Activated CD4-positive, alpha-beta T cell treated with anti-CD3 and anti-CD28 coated beads, Interleukin-2, amount 10 ng/mL, durations not matched to agents 7 days and 5 days (primary cell): ENCODE data around the gene HADHB. TPM values are rescaled to one million over a fixed set of nuclear protein-coding genes. Genes with fewer than 3 reads are reported as not detected.

ENCODE experiments used
- CTCF ChIA-PET: fragments of 350-600 bp; sonication (Branson Sonifier 250); formaldehyde crosslinking; loops from one replicate; lab custom pipeline; 2021; ENCODE audit warnings: antibody characterized with exemption; lab: Charles Lee
- POLR2A ChIA-PET: fragments of 350-600 bp; sonication (Branson Sonifier 250); formaldehyde crosslinking; loops from one replicate; lab custom pipeline; 2021; ENCODE audit warnings: antibody characterized with exemption; lab: Charles Lee
- DNase-seq: peaks from one replicate; pipeline ENCODE4 v3.0.0-alpha.2; 2020
- H3K27ac Mint-ChIP-seq: one replicate; pipeline ENCODE4 v1.8.0; 2021; ENCODE audit warnings: mild to moderate bottlenecking, moderate library complexity, mixed read lengths
- H3K27me3 Mint-ChIP-seq: one replicate; pipeline ENCODE4 v1.8.0; 2021; ENCODE audit warnings: mixed read lengths
- H3K36me3 Mint-ChIP-seq: one replicate; pipeline ENCODE4 v1.8.0; 2021; ENCODE audit warnings: low read depth, mixed read lengths
- H3K4me1 Mint-ChIP-seq: one replicate; pipeline ENCODE4 v1.8.0; 2021; ENCODE audit warnings: mixed read lengths
- H3K4me3 Mint-ChIP-seq: one replicate; pipeline ENCODE4 v1.8.0; 2021; ENCODE audit warnings: mild to moderate bottlenecking, moderate library complexity, mixed read lengths
- H3K9me3 Mint-ChIP-seq: one replicate; pipeline ENCODE4 v1.8.0; 2021; ENCODE audit warnings: mixed read lengths
- total RNA-seq, 2 experiments: library from RNA; stranded (reverse); gene quantifications; one replicate each; pipeline ENCODE4 v1.2.3, GENCODE V29; 2021

The HADHB gene
- 10 to 100 TPM; 65.2 to 72.7 TPM for total RNA-seq

- POLR2A ChIA-PET: interaction anchor here (1.0 to 1.3 kb wide), 2 partner anchors 60 to 211 kb away, joined by 3 to 4 read pairs; partner anchors contain the start of gene RAB10
- Mint-ChIP-seq H3K4me3 (peak within 1 kb of the TSS; percentile 95), H3K4me1 (peaks cover 51% of the 10 kb centered on the region), H3K27me3 (no peaks in the 10 kb centered on the region), H3K9me3 (no peaks in the 10 kb centered on the region), H3K36me3 (peaks cover 10% of the 10 kb centered on the region), H3K27ac (peak within 1 kb of the TSS; percentile 100)
- CTCF ChIA-PET: interaction anchor here (0.6 to 1.9 kb wide), 12 partner anchors 9 to 366 kb away, joined by 3 to 6 read pairs (median 4); partner anchors contain the start of gene ASXL2
- peak; percentile 83 for DNase-seq
Measured at GRCh38 chr2:26244309-26245230, at the start of gene HADHB, which contains the start of gene HADHA. HADHB (plus strand) TSS chr2:26244939; CDS start chr2:26254255, 9,316 bp downstream. HADHA (minus strand) TSS chr2:26244632; CDS start chr2:26244596, 36 bp downstream.

GRCh38 chr2:26195040-26195984 is 49.4 kb upstream of the HADHB start:
- Mint-ChIP-seq H3K4me3 (no peak overlapping the region), H3K27ac (no peak overlapping the region), H3K4me1 (no peaks in the 10 kb centered on the region), H3K36me3 (peaks cover 53% of the 10 kb centered on the region), H3K27me3 (no peaks in the 10 kb centered on the region), H3K9me3 (no peaks in the 10 kb centered on the region)
- no peak for DNase-seq
- POLR2A ChIA-PET: no interaction called here
- CTCF ChIA-PET: interaction anchor here (0.6 to 2.3 kb wide), 4 partner anchors 10 to 295 kb away, joined by 3 to 12 read pairs (median 4); no protein-coding TSS in a partner anchor

- no peak for DNase-seq
- CTCF ChIA-PET: interaction anchor here (0.9 kb wide), 1 partner anchor 12 kb away, joined by 4 read pairs; no protein-coding TSS in a partner anchor
- POLR2A ChIA-PET: no interaction called here
- Mint-ChIP-seq H3K4me1 (no peaks in the 10 kb centered on the region), H3K27ac (no peak overlapping the region), H3K27me3 (no peaks in the 10 kb centered on the region), H3K4me3 (no peak overlapping the region), H3K9me3 (no peaks in the 10 kb centered on the region), H3K36me3 (peaks cover 52% of the 10 kb centered on the region)
Measured at GRCh38 chr2:26196683-26197418, 47.9 kb upstream of the HADHB start.

- ChIA-PET POLR2A (no interaction called here), CTCF (interaction anchor here (1.6 kb wide), 1 partner anchor 13 kb away, joined by 12 read pairs; no protein-coding TSS in a partner anchor)
Measured at GRCh38 chr2:26197516-26197915, 47.2 kb upstream of the HADHB start.

GRCh38 chr2:26202981-26203490 is 41.7 kb upstream of the HADHB start:
- POLR2A ChIA-PET: no interaction called here
- DNase-seq: no peak
- Mint-ChIP-seq H3K4me3 (no peak overlapping the region), H3K27me3 (no peaks in the 10 kb centered on the region), H3K9me3 (no peaks in the 10 kb centered on the region), H3K27ac (no peak overlapping the region), H3K36me3 (peaks cover 56% of the 10 kb centered on the region), H3K4me1 (no peaks in the 10 kb centered on the region)
- CTCF ChIA-PET: no interaction called here

More at GRCh38 chr2:26197516-26197915, 47.2 kb upstream of the HADHB start:
- Mint-ChIP-seq H3K4me3 (no peak overlapping the region), H3K36me3 (peaks cover 58% of the 10 kb centered on the region), H3K4me1 (no peaks in the 10 kb centered on the region), H3K27me3 (no peaks in the 10 kb centered on the region), H3K27ac (no peak overlapping the region), H3K9me3 (no peaks in the 10 kb centered on the region)
- no peak for DNase-seq

- DNase-seq: no peak
- Mint-ChIP-seq H3K27me3 (no peaks in the 10 kb centered on the region), H3K27ac (no peak overlapping the region), H3K9me3 (no peaks in the 10 kb centered on the region), H3K4me3 (no peak overlapping the region), H3K4me1 (no peaks in the 10 kb centered on the region), H3K36me3 (peaks cover 60% of the 10 kb centered on the region)
- POLR2A ChIA-PET: no interaction called here
- CTCF ChIA-PET: no interaction called here
Measured at GRCh38 chr2:26203906-26204305, 40.8 kb upstream of the HADHB start.

- H3K27me3 Mint-ChIP-seq: no peaks in the 10 kb centered on the region
- POLR2A ChIA-PET: no interaction called here
- peaks cover 4% of the 10 kb centered on the region for H3K4me1 Mint-ChIP-seq
- no peak overlapping the region for H3K4me3 Mint-ChIP-seq
- H3K27ac Mint-ChIP-seq: no peak overlapping the region
- H3K9me3 Mint-ChIP-seq: no peaks in the 10 kb centered on the region
- DNase-seq: no peak
- peaks cover 69% of the 10 kb centered on the region for H3K36me3 Mint-ChIP-seq
- CTCF ChIA-PET: no interaction called here
Measured at GRCh38 chr2:26212011-26212410, 32.7 kb upstream of the HADHB start.

- Mint-ChIP-seq H3K9me3 (peaks cover 3% of the 10 kb centered on the region), H3K4me1 (peaks cover 4% of the 10 kb centered on the region), H3K4me3 (no peak overlapping the region), H3K27ac (no peak overlapping the region), H3K27me3 (no peaks in the 10 kb centered on the region), H3K36me3 (peaks cover 66% of the 10 kb centered on the region)
- CTCF ChIA-PET: interaction anchor here (1.4 kb wide), 1 partner anchor 30 kb away, joined by 3 read pairs; no protein-coding TSS in a partner anchor
- POLR2A ChIA-PET: no interaction called here
- no peak for DNase-seq
Measured at GRCh38 chr2:26214759-26215158, 30.0 kb upstream of the HADHB start.

- peaks cover 62% of the 10 kb centered on the region for H3K36me3 Mint-ChIP-seq
- ChIA-PET CTCF (interaction anchor here (1.1 to 1.9 kb wide), 3 partner anchors 14 to 31 kb away, joined by 3 to 5 read pairs (median 3); no protein-coding TSS in a partner anchor), POLR2A (no interaction called here)
- H3K27me3 Mint-ChIP-seq: no peaks in the 10 kb centered on the region
- peaks cover 3% of the 10 kb centered on the region for H3K9me3 Mint-ChIP-seq
- H3K4me1 Mint-ChIP-seq: peaks cover 4% of the 10 kb centered on the region
- no peak overlapping the region for H3K4me3 Mint-ChIP-seq
- no peak overlapping the region for H3K27ac Mint-ChIP-seq
- DNase-seq: no peak
Measured at GRCh38 chr2:26215833-26216232, 28.9 kb upstream of the HADHB start.

GRCh38 chr2:26216587-26216986 is 28.2 kb upstream of the HADHB start:
- H3K36me3 Mint-ChIP-seq: peaks cover 59% of the 10 kb centered on the region

GRCh38 chr2:26217720-26218119 is 27.0 kb upstream of the HADHB start:
- Mint-ChIP-seq H3K9me3 (peaks cover 3% of the 10 kb centered on the region), H3K27me3 (no peaks in the 10 kb centered on the region), H3K27ac (no peak overlapping the region), H3K4me1 (peaks cover 4% of the 10 kb centered on the region), H3K36me3 (peaks cover 61% of the 10 kb centered on the region), H3K4me3 (no peak overlapping the region)
- ChIA-PET CTCF (interaction anchor here (1.0 kb wide), 1 partner anchor 9 kb away, joined by 4 read pairs; no protein-coding TSS in a partner anchor), POLR2A (no interaction called here)
- DNase-seq: no peak

More at GRCh38 chr2:26216587-26216986, 28.2 kb upstream of the HADHB start:
- POLR2A ChIA-PET: no interaction called here
- Mint-ChIP-seq H3K27ac (no peak overlapping the region), H3K4me1 (peaks cover 4% of the 10 kb centered on the region), H3K27me3 (no peaks in the 10 kb centered on the region), H3K9me3 (peaks cover 3% of the 10 kb centered on the region), H3K4me3 (no peak overlapping the region)
- CTCF ChIA-PET: interaction anchor here (0.6 to 1.9 kb wide), 2 partner anchors 10 to 15 kb away, joined by 3 to 5 read pairs; no protein-coding TSS in a partner anchor
- DNase-seq: no peak
